Measurements from ENCODE around the gene CETP.

- TF ChIP-seq CTCF (IDR thresholded peaks at IDR 0.05) (no peak), POLR2A (IDR thresholded peaks at IDR 0.05) (no peak)
Measured at GRCh38 chr16:56923481-56924091, 38.2 kb upstream of the CETP start.
